Stimulated activated CD4-positive, alpha-beta T cell treated with anti-CD3 and anti-CD28 coated beads, TNF-alpha, amount 100 ng/mL, for 48 hours (primary cell): Measurements from ENCODE around the gene C12orf75.
"Not testable (repeated sequence)": the region's sequence is repeated elsewhere in the genome, so short reads cannot be mapped to it uniquely, and the experiment has no call there.

Experiments used
- DNase-seq, 3 donors: peaks; one replicate each; pipeline ENCODE4 v3.0.0-alpha.2; 2020; ENCODE audit warnings: low read depth in 3 of 3

The C12orf75 gene

GRCh38 chr12:105336411-105336810 is 5.9 kb downstream of the C12orf75 start:
- DNase-seq, result no peak

DNA sequence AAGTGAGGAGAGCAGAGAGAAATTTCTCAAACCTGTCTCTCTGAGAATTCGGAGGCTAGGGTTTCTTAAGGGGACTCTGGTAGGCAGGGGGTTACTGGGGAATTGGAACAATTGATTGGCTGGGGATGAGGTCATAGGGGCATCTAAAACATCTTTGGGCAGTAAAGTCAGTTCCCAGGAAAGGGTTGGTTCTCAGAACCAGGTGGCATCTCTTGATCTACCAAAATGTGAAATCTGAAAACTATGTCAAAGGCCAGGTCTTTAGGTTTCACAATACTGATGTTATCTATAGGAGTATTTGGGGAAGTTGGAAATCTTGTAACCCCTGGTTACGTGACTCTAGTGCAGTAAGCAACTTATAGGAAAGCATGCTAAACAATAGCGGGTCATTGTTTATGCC is 6.9 kb downstream of the C12orf75 start:
- DNase-seq, result no peak

DNA sequence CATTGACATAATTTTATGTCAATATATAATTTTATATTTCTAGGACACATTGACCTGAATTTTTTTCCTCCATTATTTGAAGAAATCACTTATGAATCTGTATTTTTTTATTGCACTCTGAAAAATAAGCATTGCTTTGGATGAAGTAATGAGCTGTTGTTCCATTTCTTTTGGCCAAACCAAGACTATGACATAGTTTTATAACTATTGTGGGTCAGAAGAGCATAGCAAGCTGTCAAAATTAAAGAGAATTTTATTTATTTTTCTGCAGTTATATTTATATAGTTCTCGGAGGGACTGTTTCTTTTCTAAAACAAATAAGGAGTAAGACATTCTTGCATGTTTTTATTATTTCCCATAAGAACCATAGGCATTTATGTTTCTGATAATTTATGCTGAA is 8.5 kb downstream of the C12orf75 start:
- DNase-seq, result no peak

- DNase-seq, result no peak
Observed at GRCh38 chr12:105341010-105341409, 10.5 kb downstream of the C12orf75 start.

DNA sequence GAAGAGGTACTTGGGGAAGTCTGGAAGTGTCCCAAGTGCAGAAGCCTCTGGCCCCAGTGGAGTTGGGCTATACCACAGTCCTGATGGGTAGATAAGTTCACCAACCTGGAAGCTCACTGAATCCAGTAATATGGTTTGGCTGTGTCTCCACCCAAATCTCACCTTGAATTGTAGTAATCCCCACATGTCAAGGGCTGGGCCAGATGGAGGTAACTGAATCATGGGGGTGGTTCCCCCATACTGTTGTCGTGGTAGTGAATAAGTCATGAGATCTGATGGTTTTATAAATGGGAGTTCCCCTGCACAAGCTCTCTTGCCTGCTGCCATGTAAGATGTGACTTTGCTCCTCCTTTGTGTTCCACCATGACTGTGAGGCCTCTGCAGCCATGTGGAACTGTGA is 11.1 kb downstream of the C12orf75 start:
- not testable (repeated sequence) for DNase-seq

- no peak for DNase-seq
Observed at GRCh38 chr12:105342464-105342863, 12.0 kb downstream of the C12orf75 start.

GRCh38 chr12:105343836-105344235 is 13.3 kb downstream of the C12orf75 start:
- DNase-seq, result no peak

DNA sequence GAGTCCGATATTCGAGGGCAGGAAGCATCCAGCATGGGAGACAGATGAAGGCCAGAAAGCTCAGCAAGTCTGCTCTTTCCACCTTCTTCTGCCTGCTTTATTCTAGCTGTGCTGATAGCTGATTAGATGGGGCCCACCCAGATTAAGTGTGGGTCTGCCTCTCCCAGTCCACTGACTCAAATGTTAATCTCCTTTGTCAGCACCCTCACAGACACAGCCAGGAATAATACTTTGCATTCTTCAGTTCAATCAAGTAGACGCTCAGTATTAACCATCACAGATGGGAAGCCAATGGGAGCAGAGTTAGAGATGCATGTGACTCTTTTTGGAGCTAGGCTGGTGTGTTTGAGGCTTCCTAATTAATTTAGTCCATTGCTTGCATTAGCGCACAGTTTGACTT is 17.0 kb downstream of the C12orf75 start:
- DNase-seq, result no peak

DNA sequence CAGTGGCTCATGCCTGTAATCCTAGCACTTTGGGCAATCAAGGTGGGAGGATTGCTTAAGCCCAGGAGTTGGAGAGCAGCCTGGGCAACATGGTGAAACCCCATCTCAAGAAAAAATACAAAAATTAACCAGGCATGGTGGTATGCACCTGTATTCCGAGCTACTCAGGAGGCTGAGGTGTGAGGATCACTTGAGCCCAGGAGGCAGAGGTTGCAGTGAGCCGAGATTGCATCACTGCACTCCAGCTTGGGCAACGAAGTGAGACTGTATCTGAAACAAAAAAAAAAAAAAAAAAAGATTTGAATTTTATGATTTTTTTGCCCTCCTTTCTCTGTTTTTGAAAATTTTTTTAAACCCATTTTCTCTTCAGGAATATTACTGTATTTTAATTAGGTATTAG is 17.7 kb downstream of the C12orf75 start:
- DNase-seq, result no peak

GRCh38 chr12:105348561-105348960 is 18.1 kb downstream of the C12orf75 start:
- no peak for DNase-seq

- no peak for DNase-seq
Observed at GRCh38 chr12:105349138-105349537, 18.6 kb downstream of the C12orf75 start.

- DNase-seq, result no peak
Observed at GRCh38 chr12:105351523-105351922, 21.0 kb downstream of the C12orf75 start.

DNA sequence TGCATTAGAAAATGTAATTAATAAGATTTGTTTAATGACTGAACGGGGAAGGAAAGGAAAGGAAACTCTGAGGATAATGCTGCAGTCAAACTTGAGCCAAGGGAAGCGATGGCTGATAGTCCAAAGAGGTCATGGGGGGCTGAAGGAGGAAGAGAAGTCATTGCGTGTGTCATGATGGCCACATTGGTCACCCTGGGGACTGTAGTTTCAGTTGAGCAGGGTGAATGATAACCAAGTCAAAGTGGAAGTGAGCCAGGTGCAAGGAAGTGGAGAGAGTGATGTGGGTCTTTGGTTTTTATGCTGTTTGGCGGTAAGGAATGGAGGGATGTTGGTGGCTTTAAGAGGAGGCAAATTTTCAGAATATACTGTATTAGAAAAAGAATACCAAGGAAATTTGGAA is 21.6 kb downstream of the C12orf75 start:
- no peak for DNase-seq

- DNase-seq, result no peak
Observed at GRCh38 chr12:105352940-105353635, 22.6 kb downstream of the C12orf75 start.

DNA sequence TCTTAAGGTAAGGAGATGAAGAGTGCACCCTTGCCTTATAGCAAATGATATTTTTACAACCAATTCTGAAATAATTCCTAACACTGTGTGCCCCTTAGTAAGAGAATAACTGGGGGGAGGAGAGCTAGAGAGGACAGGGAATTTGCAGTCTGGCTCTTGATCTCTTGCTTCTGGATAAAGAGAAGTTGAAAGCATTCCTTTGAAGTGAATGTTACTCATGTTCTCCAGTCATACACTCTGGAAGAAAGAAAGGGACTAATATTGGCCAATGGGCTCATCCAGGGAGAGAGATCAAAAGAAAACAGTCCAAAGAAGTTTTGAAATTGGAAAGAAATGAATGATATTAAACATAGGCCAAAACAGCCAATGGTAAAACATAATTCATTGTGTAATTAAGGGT is 25.3 kb downstream of the C12orf75 start:
- no peak for DNase-seq

GRCh38 chr12:105357162-105357691 is 26.7 kb downstream of the C12orf75 start:
- DNase-seq, result no peak

DNA sequence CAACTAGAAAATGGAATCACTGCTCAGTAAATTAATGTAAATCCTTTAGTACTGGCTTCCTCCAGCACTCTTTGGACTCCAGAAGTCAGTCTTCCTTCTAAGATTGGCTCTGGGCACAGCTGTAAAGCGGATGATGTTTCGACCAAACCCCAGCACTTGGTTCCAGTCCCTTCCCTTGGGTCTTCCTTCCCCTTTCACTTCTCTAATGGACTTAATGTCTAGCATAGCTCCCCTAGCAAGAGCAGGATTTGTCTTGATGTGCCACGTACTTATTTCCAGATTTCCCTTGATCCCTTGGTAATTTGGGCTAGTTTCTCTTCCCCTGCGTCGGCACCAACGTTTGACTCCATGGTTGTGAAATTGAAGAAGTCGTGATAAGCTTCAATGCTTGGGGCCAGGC is 28.3 kb downstream of the C12orf75 start:
- no peak for DNase-seq

GRCh38 chr12:105359856-105360255 is 29.4 kb downstream of the C12orf75 start:
- no peak for DNase-seq

- no peak for DNase-seq
Observed at GRCh38 chr12:105363890-105364289, 33.4 kb downstream of the C12orf75 start.

- no peak for DNase-seq
Observed at GRCh38 chr12:105365231-105365630, 34.7 kb downstream of the C12orf75 start.

GRCh38 chr12:105368047-105368646 is 37.7 kb downstream of the C12orf75 start:
- no peak for DNase-seq

GRCh38 chr12:105369014-105369413 is 38.5 kb downstream of the C12orf75 start:
- no peak for DNase-seq

GRCh38 chr12:105374303-105374702 is 43.8 kb downstream of the C12orf75 start:
- DNase-seq, result no peak

DNA sequence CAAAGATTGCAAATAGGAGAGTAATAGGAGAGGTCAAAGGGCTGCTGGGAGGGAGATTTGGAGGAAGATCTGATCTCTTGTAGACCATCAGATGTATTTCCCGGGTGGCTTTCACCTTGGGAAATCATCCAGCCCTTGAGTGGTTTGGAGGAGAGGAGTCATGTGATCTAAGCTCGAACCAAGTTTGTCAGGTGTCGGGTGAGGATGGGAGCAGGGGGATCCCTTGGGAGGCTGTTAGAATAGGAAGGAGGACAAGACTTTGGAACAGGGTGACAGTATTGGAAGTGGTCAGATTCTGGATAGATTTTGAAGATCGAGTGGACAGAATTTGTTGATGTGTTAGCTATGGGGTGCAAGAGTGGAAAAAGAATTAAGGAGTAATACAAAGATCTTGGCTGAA is 46.6 kb downstream of the C12orf75 start:
- no peak for DNase-seq
